Upper lobe of left lung (tissue), 4 donors: ENCODE measurements around the gene GPER1.
A peak's percentile ranks its signal among the peaks of the same experiment; 100 is the strongest.

ENCODE experiments used
- CTCF ChIP-seq, 6 experiments: fragments of 450-650 bp in 4 of 6; fragments of 200-600 bp in 2 of 6; sonication (generic) in 2 of 6; IDR thresholded peaks; one replicate each; pipeline ENCODE4 v1.5.1; 2016 to 2019; ENCODE audit warnings: antibody characterized with exemption in 6 of 6
- POLR2A ChIP-seq, 4 donors: fragments of 450-650 bp; IDR thresholded peaks; one replicate each; pipeline ENCODE4 v1.5.1; 2016 to 2017; ENCODE audit warnings: antibody characterized with exemption in 4 of 4, mild to moderate bottlenecking in 2 of 4
- POLR2AphosphoS5 ChIP-seq, 2 donors: sonication (generic); formaldehyde crosslinking; IDR thresholded peaks; one replicate each; pipeline ENCODE4 v1.5.1; 2017; ENCODE audit warnings: antibody characterized with exemption in 2 of 2

GRCh38 chr7:1086588-1087464 lies 1.1 kb upstream of the GPER1 start:
- TF ChIP-seq CTCF (IDR thresholded peaks at IDR 0.05) (peak; percentile 85 to 91 (median 88)), POLR2A (IDR thresholded peaks at IDR 0.05) (no peak), POLR2AphosphoS5 (IDR thresholded peaks at IDR 0.05) (no peak)
